HepG2 (cell line): ENCODE results near the gene ZBTB7C. TPM values are rescaled to one million over a fixed set of nuclear protein-coding genes. Genes with fewer than 3 reads are reported as not detected.

Experiments used
- DR1 ChIP-seq: sonication (generic); formaldehyde crosslinking; IDR thresholded peaks from 2 replicates; pipeline ENCODE4 v1.8.0; 2021; ENCODE audit warnings: mild to moderate bottlenecking, missing genetic modification reagents, inconsistent platforms
- EP300 ChIP-seq, 3 experiments: sonication (generic) in 1 of 3; formaldehyde crosslinking in 1 of 3; IDR thresholded peaks; 2 replicates each; pipeline versions ENCODE4 v1.5.1 to v1.6.1; 2011 to 2020; ENCODE audit warnings: low read depth in 2 of 3, low read length in 2 of 3, borderline replicate concordance in 1 of 3, improper control_type of control experiment in 1 of 3, mild to moderate bottlenecking in 1 of 3, missing genetic modification reagents in 1 of 3, moderate library complexity in 1 of 3
- ESRRA ChIP-seq: sonication (generic); formaldehyde crosslinking; IDR thresholded peaks from 2 replicates; pipeline ENCODE4 v1.5.1; 2020; ENCODE audit warnings: mild to moderate bottlenecking, low read depth, missing genetic modification reagents
- FOXA1 ChIP-seq, 2 experiments: fragments of 450-650 bp in 1 of 2; sonication (generic) in 1 of 2; formaldehyde crosslinking in 1 of 2; IDR thresholded peaks; 2 replicates each; pipeline versions ENCODE4 v1.4.0 to v1.6.1; 2016 to 2020; ENCODE audit warnings: missing genetic modification reagents in 1 of 2
- KLF16 ChIP-seq, 2 experiments: sonication (generic) in 1 of 2; formaldehyde crosslinking in 1 of 2; IDR thresholded peaks; 2 replicates each; pipeline versions ENCODE4 v1.6.1 to v1.8.0; 2016 to 2023; ENCODE audit warnings: missing genetic modification reagents in 2 of 2, missing compliant biosample characterization in 1 of 2
- NR2F1 ChIP-seq, 2 experiments: fragments of 450-650 bp in 1 of 2; formaldehyde crosslinking in 1 of 2; IDR thresholded peaks; 2 replicates each; pipeline versions ENCODE4 v1.5.0 to v1.6.1; 2016 to 2020; ENCODE audit warnings: mild to moderate bottlenecking in 1 of 2, missing compliant biosample characterization in 1 of 2, missing genetic modification reagents in 1 of 2, moderate library complexity in 1 of 2
- PAX8 ChIP-seq: sonication (generic); formaldehyde crosslinking; IDR thresholded peaks from 2 replicates; pipeline ENCODE4 v1.8.0; 2022; ENCODE audit warnings: mild to moderate bottlenecking, missing genetic modification reagents, borderline replicate concordance
- RCOR2 ChIP-seq: IDR thresholded peaks from 2 replicates; pipeline ENCODE4 v1.6.1; 2016; ENCODE audit warnings: missing biosample characterization, missing genetic modification reagents
- RXRB ChIP-seq: IDR thresholded peaks from 2 replicates; pipeline ENCODE4 v1.6.1; 2016; ENCODE audit warnings: borderline replicate concordance, missing genetic modification reagents, missing compliant biosample characterization
- SKI ChIP-seq: fragments of 450-650 bp; IDR thresholded peaks from one replicate; pipeline ENCODE4 v1.6.1; 2018; ENCODE audit warnings: mild to moderate bottlenecking; ENCODE audit not compliant: partially characterized antibody
- SOX13 ChIP-seq, 3 experiments: fragments of 450-650 bp in 1 of 3; sonication (generic) in 1 of 3; formaldehyde crosslinking in 1 of 3; IDR thresholded peaks in 2 of 3; conservative IDR thresholded peaks in 1 of 3; 2 replicates each; pipeline versions ENCODE4 v1.5.0 to v1.6.1; 2016 to 2020; ENCODE audit warnings: antibody characterized with exemption in 1 of 3, mild to moderate bottlenecking in 1 of 3, missing compliant biosample characterization in 1 of 3, missing genetic modification reagents in 1 of 3, moderate library complexity in 1 of 3
- TEAD3 ChIP-seq: optimal IDR thresholded peaks from 2 replicates; pipeline ENCODE3; 2016; ENCODE audit warnings: borderline replicate concordance
- ZNF7 ChIP-seq: IDR thresholded peaks from 2 replicates; pipeline ENCODE4 v1.6.1; 2016; ENCODE audit warnings: missing biosample characterization, missing genetic modification reagents
- ZSCAN31 ChIP-seq: sonication (generic); formaldehyde crosslinking; IDR thresholded peaks from 2 replicates; pipeline ENCODE4 v1.5.0; 2020; ENCODE audit warnings: low read depth, mild to moderate bottlenecking, missing genetic modification reagents
- polyA plus RNA-seq, 8 experiments: library from polyadenylated mRNA; depleted of rRNA in 3 of 8; stranded (reverse) in 7 of 8; unstranded in 1 of 8; fragments of >200 nt; fragmentation: Illumina TruSeq in 4 of 8; extraction: Trizol in 4 of 8; gene quantifications; 2 replicates each; pipeline versions ENCODE4 v1.2.1 to v1.2.3, GENCODE V29; 2011 to 2016; ENCODE audit warnings: low read depth in 4 of 8, missing spikeins in 1 of 8, mixed read lengths in 1 of 8; ENCODE audit not compliant: insufficient read depth in 1 of 8
- total RNA-seq, 5 experiments: library from RNA; depleted of rRNA; stranded (reverse); fragments of >200 nt; fragmentation: Illumina TruSeq; extraction: Trizol; gene quantifications; 2 replicates each; pipeline ENCODE4 v1.2.3, GENCODE V29; 2016; ENCODE audit warnings: low read depth in 1 of 5
- TF ChIP-seq, protein P1 (sequence below): IDR thresholded peaks from 2 replicates; pipeline ENCODE4 v1.4.0; 2020; ENCODE audit warnings: mild to moderate bottlenecking, missing genetic modification reagents
- TF ChIP-seq, protein P2 (sequence below): sonication (generic); formaldehyde crosslinking; IDR thresholded peaks from 2 replicates; pipeline ENCODE4 v1.4.0; 2020; ENCODE audit warnings: missing genetic modification reagents
- TF ChIP-seq, protein P3 (sequence below): sonication (generic); formaldehyde crosslinking; conservative IDR thresholded peaks from 2 replicates; pipeline ENCODE4 v1.8.0; 2022; ENCODE audit warnings: mild to moderate bottlenecking, moderate library complexity, missing genetic modification reagents
- TF ChIP-seq, protein P4 (sequence below): sonication (generic); formaldehyde crosslinking; IDR thresholded peaks from 2 replicates; pipeline ENCODE4 v1.5.1; 2020; ENCODE audit warnings: mild to moderate bottlenecking, moderate library complexity, missing genetic modification reagents

ZBTB7C gene
- total and polyA plus RNA-seq, 2 of the 13 experiments (the other 11 are each of a cell fraction or from before 2014, with no cell fraction given): 0.01 to 0.04 TPM

DNA sequence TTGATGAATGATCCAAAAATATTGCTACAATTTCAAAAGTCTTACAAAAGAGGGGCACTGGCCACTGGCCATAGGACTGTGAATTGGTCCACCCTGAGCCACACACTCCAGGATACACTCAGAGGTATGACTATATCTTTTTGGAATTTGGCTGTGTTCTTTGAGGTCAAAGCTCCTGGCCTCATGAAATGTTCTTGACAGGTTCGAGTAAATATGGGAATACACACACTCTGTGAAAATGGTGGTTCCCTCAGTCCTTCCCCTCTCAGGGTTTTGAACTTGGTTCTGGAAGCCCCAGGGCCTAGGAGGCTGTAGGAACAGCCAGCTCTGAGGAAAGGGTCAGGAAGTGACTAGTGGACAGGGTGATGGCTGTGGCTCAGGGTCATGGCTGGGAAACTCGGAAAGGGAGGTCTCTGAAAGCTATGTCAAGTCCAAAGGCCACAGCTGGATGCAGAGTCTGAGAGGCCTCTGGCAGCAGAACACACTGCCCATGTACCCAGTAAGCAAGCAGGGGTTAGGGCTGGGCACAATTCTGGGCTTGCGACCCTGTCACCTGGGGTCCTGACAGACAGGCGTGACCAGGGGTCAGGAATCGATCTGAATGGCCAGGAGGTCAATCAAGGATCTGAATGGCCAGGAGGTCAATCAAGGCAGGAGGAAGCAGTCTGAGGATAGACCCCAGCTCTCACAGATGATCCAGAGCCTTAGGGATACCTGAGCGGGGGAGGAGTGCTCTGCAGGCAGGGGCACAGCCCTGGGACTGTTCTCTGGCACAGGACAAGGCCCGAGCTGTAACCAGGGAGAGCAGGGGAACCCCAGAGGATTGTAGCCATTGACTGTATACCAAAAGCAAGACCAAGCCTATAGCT is 255.3 kb downstream of the ZBTB7C start (continued):
- TF ChIP-seq, protein P1, sequence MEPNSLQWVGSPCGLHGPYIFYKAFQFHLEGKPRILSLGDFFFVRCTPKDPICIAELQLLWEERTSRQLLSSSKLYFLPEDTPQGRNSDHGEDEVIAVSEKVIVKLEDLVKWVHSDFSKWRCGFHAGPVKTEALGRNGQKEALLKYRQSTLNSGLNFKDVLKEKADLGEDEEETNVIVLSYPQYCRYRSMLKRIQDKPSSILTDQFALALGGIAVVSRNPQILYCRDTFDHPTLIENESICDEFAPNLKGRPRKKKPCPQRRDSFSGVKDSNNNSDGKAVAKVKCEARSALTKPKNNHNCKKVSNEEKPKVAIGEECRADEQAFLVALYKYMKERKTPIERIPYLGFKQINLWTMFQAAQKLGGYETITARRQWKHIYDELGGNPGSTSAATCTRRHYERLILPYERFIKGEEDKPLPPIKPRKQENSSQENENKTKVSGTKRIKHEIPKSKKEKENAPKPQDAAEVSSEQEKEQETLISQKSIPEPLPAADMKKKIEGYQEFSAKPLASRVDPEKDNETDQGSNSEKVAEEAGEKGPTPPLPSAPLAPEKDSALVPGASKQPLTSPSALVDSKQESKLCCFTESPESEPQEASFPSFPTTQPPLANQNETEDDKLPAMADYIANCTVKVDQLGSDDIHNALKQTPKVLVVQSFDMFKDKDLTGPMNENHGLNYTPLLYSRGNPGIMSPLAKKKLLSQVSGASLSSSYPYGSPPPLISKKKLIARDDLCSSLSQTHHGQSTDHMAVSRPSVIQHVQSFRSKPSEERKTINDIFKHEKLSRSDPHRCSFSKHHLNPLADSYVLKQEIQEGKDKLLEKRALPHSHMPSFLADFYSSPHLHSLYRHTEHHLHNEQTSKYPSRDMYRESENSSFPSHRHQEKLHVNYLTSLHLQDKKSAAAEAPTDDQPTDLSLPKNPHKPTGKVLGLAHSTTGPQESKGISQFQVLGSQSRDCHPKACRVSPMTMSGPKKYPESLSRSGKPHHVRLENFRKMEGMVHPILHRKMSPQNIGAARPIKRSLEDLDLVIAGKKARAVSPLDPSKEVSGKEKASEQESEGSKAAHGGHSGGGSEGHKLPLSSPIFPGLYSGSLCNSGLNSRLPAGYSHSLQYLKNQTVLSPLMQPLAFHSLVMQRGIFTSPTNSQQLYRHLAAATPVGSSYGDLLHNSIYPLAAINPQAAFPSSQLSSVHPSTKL (CRISPR knock-in tag): peak; percentile 79
- TF ChIP-seq, protein P2, sequence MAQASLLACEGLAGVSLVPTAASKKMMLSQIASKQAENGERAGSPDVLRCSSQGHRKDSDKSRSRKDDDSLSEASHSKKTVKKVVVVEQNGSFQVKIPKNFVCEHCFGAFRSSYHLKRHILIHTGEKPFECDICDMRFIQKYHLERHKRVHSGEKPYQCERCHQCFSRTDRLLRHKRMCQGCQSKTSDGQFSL (CRISPR knock-in tag): no peak
- peak; percentile 63; the same call in 1 of the 2 replicates for TF ChIP-seq RXRB (CRISPR knock-in tag)
- TF ChIP-seq, protein P3, sequence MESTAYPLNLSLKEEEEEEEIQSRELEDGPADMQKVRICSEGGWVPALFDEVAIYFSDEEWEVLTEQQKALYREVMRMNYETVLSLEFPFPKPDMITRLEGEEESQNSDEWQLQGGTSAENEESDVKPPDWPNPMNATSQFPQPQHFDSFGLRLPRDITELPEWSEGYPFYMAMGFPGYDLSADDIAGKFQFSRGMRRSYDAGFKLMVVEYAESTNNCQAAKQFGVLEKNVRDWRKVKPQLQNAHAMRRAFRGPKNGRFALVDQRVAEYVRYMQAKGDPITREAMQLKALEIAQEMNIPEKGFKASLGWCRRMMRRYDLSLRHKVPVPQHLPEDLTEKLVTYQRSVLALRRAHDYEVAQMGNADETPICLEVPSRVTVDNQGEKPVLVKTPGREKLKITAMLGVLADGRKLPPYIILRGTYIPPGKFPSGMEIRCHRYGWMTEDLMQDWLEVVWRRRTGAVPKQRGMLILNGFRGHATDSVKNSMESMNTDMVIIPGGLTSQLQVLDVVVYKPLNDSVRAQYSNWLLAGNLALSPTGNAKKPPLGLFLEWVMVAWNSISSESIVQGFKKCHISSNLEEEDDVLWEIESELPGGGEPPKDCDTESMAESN (CRISPR knock-in tag): 0 out of 2 replicates have a peak, but pooled peaks have one; percentile 51
- TF ChIP-seq ESRRA (CRISPR knock-in tag): peak; percentile 76; the same call in 1 of the 2 replicates
- TF ChIP-seq TEAD3 (CRISPR knock-in tag): peak; percentile 69
- TF ChIP-seq SOX13 (IDR thresholded peaks at IDR 0.05): no peak
- peak in 1 of 2 experiments; percentile 8; a peak in 1 of 4 replicates for TF ChIP-seq SOX13 (CRISPR knock-in tag; conservative IDR thresholded peaks at IDR 0.05 in 1 of 2, IDR thresholded peaks at IDR 0.05 in 1 of 2)
- TF ChIP-seq ZNF7 (CRISPR knock-in tag): 0 out of 2 replicates have a peak, but pooled peaks have one; percentile 36
- TF ChIP-seq DR1 (CRISPR knock-in tag): no peak
- peak; percentile 21 to 73; a peak in 3 of 4 replicates for TF ChIP-seq NR2F1 (CRISPR knock-in tag; IDR thresholded peaks at IDR 0.05)
- peak; percentile 55; the same call in 1 of the 2 replicates for TF ChIP-seq ZSCAN31 (CRISPR knock-in tag)
- 0 out of 2 replicates have a peak, but pooled peaks have one; percentile 34 for TF ChIP-seq RCOR2 (CRISPR knock-in tag)
- TF ChIP-seq PAX8 (CRISPR knock-in tag): 0 out of 2 replicates have a peak, but pooled peaks have one; percentile 44
- TF ChIP-seq KLF16 (CRISPR knock-in tag; IDR thresholded peaks at IDR 0.05): no peak
- TF ChIP-seq FOXA1 (IDR thresholded peaks at IDR 0.05): no peak
- TF ChIP-seq FOXA1 (CRISPR knock-in tag; IDR thresholded peaks at IDR 0.05): peak; percentile 25; the same call in 1 of the 2 replicates
- 0 out of 4 replicates have a peak, but pooled peaks of 1 of the 2 experiments have one; percentile 16 for TF ChIP-seq EP300 (IDR thresholded peaks at IDR 0.05; ENCODE audit: low read depth in 2 of 2, low read length in 2 of 2)
- peak; percentile 19; the same call in 1 of the 2 replicates for TF ChIP-seq EP300 (CRISPR knock-in tag; IDR thresholded peaks at IDR 0.05; ENCODE audit: borderline replicate concordance)
- TF ChIP-seq, protein P4, sequence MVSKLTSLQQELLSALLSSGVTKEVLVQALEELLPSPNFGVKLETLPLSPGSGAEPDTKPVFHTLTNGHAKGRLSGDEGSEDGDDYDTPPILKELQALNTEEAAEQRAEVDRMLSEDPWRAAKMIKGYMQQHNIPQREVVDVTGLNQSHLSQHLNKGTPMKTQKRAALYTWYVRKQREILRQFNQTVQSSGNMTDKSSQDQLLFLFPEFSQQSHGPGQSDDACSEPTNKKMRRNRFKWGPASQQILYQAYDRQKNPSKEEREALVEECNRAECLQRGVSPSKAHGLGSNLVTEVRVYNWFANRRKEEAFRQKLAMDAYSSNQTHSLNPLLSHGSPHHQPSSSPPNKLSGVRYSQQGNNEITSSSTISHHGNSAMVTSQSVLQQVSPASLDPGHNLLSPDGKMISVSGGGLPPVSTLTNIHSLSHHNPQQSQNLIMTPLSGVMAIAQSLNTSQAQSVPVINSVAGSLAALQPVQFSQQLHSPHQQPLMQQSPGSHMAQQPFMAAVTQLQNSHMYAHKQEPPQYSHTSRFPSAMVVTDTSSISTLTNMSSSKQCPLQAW (CRISPR knock-in tag): peak; percentile 71
- peak; percentile 59 for TF ChIP-seq SKI
